Activated CD8-positive, alpha-beta memory T cell treated with anti-CD3 and anti-CD28 coated beads for 48 hours (primary cell): Measurements from ENCODE around the gene PARK7.
"Not testable (repeated sequence)": the region's sequence is repeated elsewhere in the genome, so short reads cannot be mapped to it uniquely, and the experiment has no call there.

Experiments
- DNase-seq, 3 experiments: peaks; one replicate each; pipeline ENCODE4 v3.0.0-alpha.2; 2020; ENCODE audit warnings: low read depth in 2 of 3, low spot score in 2 of 3

Gene PARK7

DNA sequence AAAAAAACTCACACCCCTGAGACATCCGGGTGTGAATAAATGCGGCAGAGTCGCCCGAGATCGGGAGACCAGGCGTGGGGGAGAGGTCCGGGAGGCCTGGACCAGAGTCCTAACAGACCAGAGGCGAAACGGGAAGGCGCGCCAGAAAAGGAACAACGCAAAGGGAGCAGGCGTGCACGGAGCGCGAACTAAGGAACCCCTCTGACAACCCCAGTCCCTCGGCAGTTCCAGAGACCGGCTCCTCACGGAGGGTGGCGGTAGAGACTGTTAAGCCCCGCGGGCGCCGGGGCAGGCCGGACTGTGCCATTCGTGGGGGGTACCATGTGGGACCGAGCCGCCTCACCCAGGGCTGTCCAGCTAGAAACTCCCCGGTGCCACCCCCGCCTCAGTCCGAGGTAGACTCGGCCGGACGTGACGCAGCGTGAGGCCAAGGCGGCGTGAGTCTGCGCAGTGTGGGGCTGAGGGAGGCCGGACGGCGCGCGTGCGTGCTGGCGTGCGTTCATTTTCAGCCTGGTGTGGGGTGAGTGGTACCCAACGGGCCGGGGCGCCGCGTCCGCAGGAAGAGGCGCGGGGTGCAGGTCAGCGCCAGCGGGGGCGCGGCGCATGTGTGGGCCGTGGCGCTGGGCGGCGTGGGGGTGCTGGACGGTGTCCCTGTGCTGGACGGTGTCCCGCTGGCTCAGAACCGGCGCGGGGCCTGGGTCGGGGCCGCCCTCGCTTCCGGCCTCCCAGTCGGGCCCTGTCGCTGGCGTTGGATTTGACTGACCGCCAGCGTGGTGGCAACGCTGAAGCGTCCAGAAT lies at the start of gene PARK7:
Gene PARK7, plus strand, starts transcription at position 496 of the 798 bp plus-strand sequence. CDS start 1,075 bp downstream, outside the sequence.
- peak; percentile 96 to 100 (median 98) for DNase-seq

GRCh38 chr1:7912145-7912544 lies 49.4 kb upstream of the PARK7 start:
- DNase-seq, result no peak

DNA sequence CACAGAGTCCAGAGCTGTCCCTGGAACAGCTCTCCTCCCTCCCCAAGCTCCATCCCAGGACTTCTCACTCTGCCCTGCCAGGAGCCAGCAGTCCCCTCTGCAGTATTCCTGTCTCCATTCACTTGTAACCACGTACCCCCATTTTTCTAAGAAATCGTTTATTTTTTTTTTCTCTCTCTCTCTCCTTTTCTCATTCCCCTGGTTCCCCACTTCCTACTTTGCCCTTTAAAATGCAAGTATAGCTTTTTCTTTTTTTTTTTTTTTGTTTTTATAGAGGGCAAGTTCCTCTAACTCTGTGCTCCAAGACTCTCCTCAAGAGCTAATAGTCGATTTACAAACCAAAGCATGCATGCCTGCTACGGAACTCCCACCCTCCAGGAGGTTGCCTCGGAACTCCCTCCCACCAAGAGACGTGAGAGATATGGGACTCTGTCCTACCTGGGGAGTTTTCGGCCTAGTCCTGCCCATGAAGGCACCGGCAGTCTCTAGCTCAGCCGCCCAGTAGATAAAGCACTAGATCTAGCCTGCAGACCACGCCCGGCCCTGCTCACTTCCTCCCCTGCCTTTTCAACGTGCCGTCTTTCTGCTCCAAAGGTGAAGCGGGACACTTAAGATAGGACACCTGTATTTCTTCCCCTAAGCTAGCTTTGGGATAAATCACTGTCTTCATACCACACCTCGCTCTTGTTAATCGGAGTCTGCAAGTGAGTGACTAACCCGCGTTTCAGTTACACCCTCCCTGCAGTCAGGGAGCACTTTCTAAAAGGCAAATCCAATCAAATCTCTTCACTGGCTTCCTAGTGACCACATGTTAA lies 48.6 kb upstream of the PARK7 start:
- no peak for DNase-seq

DNA sequence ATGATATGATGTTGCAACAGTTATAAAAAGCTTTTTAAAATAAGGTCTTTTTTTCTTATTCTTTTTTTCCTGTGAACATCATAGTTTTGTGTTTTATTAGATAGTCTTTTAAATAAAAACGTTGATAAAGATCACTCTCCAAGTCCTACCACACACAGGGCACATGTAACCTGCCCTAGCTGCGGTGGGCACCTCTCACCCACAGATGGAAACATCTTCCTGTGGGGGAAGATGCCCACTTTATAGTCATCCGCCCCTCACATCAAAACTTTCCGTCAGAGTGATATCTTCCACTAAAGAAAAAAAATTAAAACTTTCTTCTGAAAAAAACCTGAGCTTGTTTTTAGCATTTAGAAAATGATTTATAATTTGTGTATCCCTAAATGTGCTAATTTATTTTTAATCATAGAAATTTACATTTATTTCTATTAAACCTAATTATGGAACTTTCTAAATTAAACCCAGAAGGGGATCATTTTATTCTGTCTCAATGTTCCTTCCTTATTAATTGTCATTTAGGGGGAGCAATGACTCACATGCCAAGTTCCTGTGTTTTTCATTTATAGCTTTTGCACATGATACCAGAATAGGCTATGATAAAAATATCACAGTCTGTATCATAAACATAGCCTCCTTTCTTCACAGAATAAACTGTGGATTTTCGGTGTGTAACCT lies 45.5 kb upstream of the PARK7 start:
- peak in 1 of 3 experiments; percentile 31 for DNase-seq

- no peak for DNase-seq
Observed at GRCh38 chr1:7916501-7916830, 45.0 kb upstream of the PARK7 start.

- not testable (repeated sequence) for DNase-seq
Observed at GRCh38 chr1:7917971-7918370, 43.5 kb upstream of the PARK7 start.

- DNase-seq, result no peak
Observed at GRCh38 chr1:7919880-7920279, 41.6 kb upstream of the PARK7 start.

DNA sequence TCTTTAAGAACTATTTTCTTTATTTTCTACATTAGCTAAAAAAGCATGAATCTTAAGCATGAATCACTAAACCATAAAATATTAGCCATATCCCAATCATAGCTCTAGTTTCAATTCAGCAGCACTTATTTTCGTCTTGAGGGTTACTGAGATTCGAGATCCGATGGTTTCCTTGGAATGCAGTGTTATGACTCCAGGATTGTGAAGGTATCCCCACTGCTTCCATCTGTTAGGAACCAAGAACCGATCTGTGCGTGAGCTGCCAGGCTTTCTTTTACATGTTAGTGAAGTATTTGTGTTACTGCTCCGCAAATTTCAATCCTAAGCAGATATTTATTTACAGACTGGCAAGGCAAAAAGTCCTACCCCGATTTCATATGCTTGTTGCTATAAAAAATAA lies 39.7 kb upstream of the PARK7 start:
- no peak for DNase-seq

DNA sequence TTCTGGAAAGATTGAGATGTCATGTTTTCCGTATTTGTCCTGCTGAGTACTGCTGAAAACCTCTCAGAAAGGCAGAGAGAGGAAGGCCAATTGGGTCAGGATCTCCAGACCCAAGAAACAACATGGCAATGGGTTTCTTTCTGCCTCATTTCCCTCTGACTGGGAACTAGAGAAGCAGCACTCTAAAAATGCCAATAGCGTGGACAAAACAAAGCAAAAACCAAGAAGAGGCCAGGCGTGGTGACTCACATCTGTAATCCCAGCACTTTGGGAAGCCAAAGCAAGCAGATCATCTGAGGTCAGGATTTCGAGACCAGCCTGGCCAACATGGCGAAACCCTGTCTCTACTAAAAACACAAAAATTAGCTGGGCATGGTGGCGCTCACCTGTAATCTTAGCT lies 39.2 kb upstream of the PARK7 start:
- no peak for DNase-seq

DNA sequence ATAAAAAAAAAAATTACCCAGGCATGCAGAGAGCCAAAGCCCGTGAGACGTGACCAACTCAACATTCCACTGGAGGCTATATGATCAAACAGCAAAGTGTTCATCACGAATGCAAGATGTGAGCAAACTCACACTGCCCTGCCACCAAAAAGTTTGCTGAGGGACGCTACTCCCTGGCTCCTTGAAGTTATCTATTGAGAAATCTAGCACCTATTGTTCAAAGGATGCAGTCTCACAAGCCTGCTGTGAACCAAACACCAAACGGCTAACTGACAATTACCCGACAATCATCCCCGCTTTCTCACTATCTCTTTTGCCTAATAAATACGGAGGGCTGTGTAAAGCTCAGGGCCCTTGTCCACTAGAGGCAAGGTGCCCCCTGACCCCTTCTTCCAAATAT lies 34.5 kb upstream of the PARK7 start:
- DNase-seq, result not testable (repeated sequence)

DNA sequence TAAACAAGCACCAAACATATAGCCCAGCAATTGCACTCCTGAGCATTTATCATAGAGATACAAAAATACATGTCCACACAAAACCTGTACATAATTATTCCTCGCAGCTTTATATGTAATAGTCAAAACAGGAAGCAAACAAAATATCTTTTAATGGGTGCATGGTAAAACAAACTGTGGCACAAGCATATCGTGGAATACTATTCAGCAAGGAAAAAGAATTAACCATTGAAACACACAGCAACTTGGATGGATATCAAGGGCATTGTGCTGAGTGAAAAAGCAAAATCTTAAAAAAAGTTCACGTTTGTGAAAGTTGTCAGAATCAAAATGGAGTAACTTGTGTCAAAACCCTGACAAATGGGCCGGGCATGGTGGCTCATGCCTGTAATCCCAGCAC lies 33.3 kb upstream of the PARK7 start:
- DNase-seq, result no peak

DNA sequence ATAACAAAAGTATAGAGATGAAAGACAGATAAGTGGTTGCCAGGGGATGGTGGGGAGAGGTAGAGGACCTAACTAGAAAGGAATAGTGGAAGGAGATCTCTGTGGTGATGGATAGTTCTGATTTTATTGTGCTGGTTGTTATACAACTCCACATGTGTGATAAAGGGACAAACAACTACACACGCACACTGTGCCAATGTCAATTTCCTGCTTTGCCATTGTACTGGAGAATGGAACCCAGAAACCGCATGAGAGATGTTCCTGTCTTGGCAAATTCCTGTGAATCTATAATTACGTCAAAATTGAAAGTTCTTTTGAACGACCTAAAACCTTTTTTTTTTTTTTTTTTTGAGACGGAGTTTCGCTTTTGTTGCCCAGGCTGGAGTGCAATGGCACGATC lies 31.9 kb upstream of the PARK7 start:
- no peak for DNase-seq

- DNase-seq, result no peak
Observed at GRCh38 chr1:7930645-7931445, 30.7 kb upstream of the PARK7 start.

DNA sequence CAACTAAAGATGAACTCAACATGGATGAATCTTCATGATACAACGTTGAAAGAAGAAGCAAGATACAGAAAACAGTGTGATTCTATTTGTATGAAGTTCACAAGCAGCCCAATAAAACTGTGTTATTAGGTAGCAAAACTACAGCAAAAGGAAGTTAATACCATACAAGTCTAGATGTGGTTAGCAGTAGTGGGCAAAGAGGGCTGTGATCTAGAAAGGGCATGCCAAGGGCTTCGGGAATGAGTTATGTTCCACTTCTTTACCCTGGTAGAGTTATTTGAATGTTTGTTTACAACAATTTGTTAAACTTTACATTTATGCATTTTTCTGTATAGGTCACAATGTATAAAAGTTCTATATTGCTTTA lies 30.1 kb upstream of the PARK7 start:
- no peak for DNase-seq

DNA sequence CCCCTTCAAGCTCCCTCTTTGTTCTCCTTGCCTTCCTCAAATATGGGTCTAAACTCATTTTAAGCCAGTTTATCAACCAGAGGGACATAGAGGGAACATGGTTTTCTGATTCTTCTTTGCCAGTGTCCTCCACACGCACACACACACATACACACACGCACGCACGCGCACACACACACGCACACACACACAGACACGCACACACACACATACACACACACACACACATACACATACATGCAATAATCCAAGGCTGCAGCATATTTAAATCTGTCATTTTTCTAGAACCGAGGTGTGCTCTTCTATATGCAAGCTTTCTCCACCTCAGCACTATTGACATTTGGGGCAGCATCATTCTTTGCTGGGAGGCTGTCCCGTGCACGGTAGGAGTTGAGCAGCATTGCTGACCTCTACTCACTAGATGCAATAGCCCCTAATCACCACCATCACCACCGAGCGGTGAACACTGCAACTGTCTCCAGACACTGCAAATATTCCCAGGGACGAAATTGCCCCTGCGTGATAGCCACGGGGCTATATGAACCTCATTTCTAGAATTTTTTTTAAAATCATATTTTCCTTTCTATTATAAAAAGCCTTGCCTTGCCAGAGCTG lies 28.9 kb upstream of the PARK7 start:
- no peak for DNase-seq

- no peak for DNase-seq
Observed at GRCh38 chr1:7938070-7938469, 23.4 kb upstream of the PARK7 start.

- DNase-seq, result no peak
Observed at GRCh38 chr1:7940034-7940433, 21.5 kb upstream of the PARK7 start.

GRCh38 chr1:7940745-7941436 lies 20.6 kb upstream of the PARK7 start, which contains the start of gene TNFRSF9:
Gene TNFRSF9 (minus strand): TSS chr1:7940839. CDS start chr1:7939994, 845 bp downstream.
- peak; percentile 55 to 84 (median 60) for DNase-seq

GRCh38 chr1:7941437-7941793 lies 20.1 kb upstream of the PARK7 start:
- DNase-seq, result no peak
